IMR-90 (cell line): Measurements from ENCODE around the gene CCND1. TPM values are rescaled to one million over a fixed set of nuclear protein-coding genes. Genes with fewer than 3 reads are reported as not detected.

Experiments used
- ATAC-seq: fragments of 200-7000 bp; cut with Tn5 transposase; 2 replicates; pipeline ENCODE4 v1.9.1; 2020; ENCODE audit warnings: low read depth, mild to moderate bottlenecking, moderate library complexity
- BruUV-seq: library from RNA; stranded (reverse); fragments of 400-500 nt; replicated peaks from 2 replicates; lab custom pipeline; 2021; lab: Mats Ljungman, UMichigan
- CTCF ChIA-PET: fragments of 300-600 bp; formaldehyde crosslinking; extraction: SDS; loops from one replicate; lab custom pipeline; 2021; ENCODE audit warnings: antibody characterized with exemption; lab: Yijun Ruan, JAX
- POLR2A ChIA-PET: fragments of 300-600 bp; sonication (Branson Sonifier 250); formaldehyde crosslinking; loops from one replicate; lab custom pipeline; 2022; ENCODE audit warnings: antibody characterized with exemption; ENCODE audit not compliant: unreplicated experiment; lab: Charles Lee
- DNase-seq: peaks from one replicate; pipeline ENCODE4 v3.0.0; 2013
- H2AFZ ChIP-seq: replicated peaks from 2 replicates; pipeline ENCODE3; 2013; ENCODE audit warnings: low read length, mild to moderate bottlenecking; ENCODE audit not compliant: poor library complexity
- H2AK5ac ChIP-seq: 2 replicates; pipeline ENCODE4 v1.6.1; 2013; ENCODE audit warnings: low read depth, low read length, inconsistent platforms
- H2AK9ac ChIP-seq: replicated peaks from 2 replicates; pipeline ENCODE3; 2013; ENCODE audit warnings: mild to moderate bottlenecking, low read depth, low read length, moderate library complexity; ENCODE audit not compliant: poor library complexity
- H2BK120ac ChIP-seq: 2 replicates; pipeline ENCODE4 v1.6.1; 2013; ENCODE audit warnings: low read depth, low read length, inconsistent platforms
- H2BK15ac ChIP-seq: 3 replicates; pipeline ENCODE4 v1.6.1; 2013; ENCODE audit warnings: low read depth, low read length, inconsistent platforms
- H2BK20ac ChIP-seq: 2 replicates; pipeline ENCODE4 v1.6.1; 2013; ENCODE audit warnings: low read depth, mild to moderate bottlenecking, inconsistent platforms, low read length, moderate library complexity
- H2BK5ac ChIP-seq: 2 replicates; pipeline ENCODE4 v1.6.1; 2013; ENCODE audit warnings: mild to moderate bottlenecking, low read depth, low read length, inconsistent platforms; ENCODE audit not compliant: poor library complexity, severe bottlenecking
- H3K14ac ChIP-seq: replicated peaks from 2 replicates; pipeline ENCODE4 v1.6.1; 2013; ENCODE audit warnings: low read depth, low read length, inconsistent platforms
- H3K18ac ChIP-seq: 2 replicates; pipeline ENCODE4 v1.6.1; 2013; ENCODE audit warnings: low read depth, low read length, control low read depth
- H3K23ac ChIP-seq: 2 replicates; pipeline ENCODE4 v1.6.1; 2013; ENCODE audit warnings: low read depth, low read length, inconsistent platforms
- H3K27ac ChIP-seq: 2 replicates; pipeline ENCODE4 v1.5.1; 2013; ENCODE audit warnings: mild to moderate bottlenecking, control low read depth, low read length; ENCODE audit not compliant: insufficient read depth
- H3K27me3 ChIP-seq: 2 replicates; pipeline ENCODE4 v1.6.1; 2013; ENCODE audit warnings: low read length; ENCODE audit not compliant: control insufficient read depth, insufficient read depth
- H3K36me3 ChIP-seq: 2 replicates; pipeline ENCODE4 v1.6.1; 2013; ENCODE audit warnings: low read length, mixed read lengths; ENCODE audit not compliant: control insufficient read depth, insufficient read depth
- H3K4ac ChIP-seq: 2 replicates; pipeline ENCODE4 v1.6.1; 2013; ENCODE audit warnings: low read depth, low read length, inconsistent platforms
- H3K4me1 ChIP-seq: 2 replicates; pipeline ENCODE4 v1.6.1; 2013; ENCODE audit warnings: low read length, mixed read lengths; ENCODE audit not compliant: control insufficient read depth, insufficient read depth
- H3K4me2 ChIP-seq: 2 replicates; pipeline ENCODE4 v1.6.1; 2013; ENCODE audit warnings: low read depth, mild to moderate bottlenecking, control low read depth, low read length, moderate library complexity
- H3K4me3 ChIP-seq: 2 replicates; pipeline ENCODE4 v1.5.1; 2013; ENCODE audit warnings: low read depth, mild to moderate bottlenecking, control low read depth, low read length, moderate library complexity; ENCODE audit not compliant: insufficient read depth
- H3K56ac ChIP-seq: 2 replicates; pipeline ENCODE4 v1.6.1; 2013; ENCODE audit warnings: low read length, inconsistent platforms; ENCODE audit not compliant: insufficient read depth; ENCODE audit errors: extremely low read depth
- H3K79me1 ChIP-seq, 2 experiments: 2 replicates each; pipeline ENCODE4 v1.6.1; 2013; ENCODE audit warnings: low read length in 2 of 2, inconsistent platforms in 1 of 2, low read depth in 1 of 2
- H3K9ac ChIP-seq: 2 replicates; pipeline ENCODE4 v1.6.1; 2013; ENCODE audit warnings: low read depth, low read length, control low read depth
- H3K9me1 ChIP-seq: 2 replicates; pipeline ENCODE4 v1.6.1; 2013; ENCODE audit warnings: low read length, inconsistent platforms; ENCODE audit not compliant: insufficient read depth
- H3K9me3 ChIP-seq: 2 replicates; pipeline ENCODE4 v1.6.1; 2013; ENCODE audit warnings: low read length; ENCODE audit not compliant: control insufficient read depth, insufficient read depth
- H4K20me1 ChIP-seq: 2 replicates; pipeline ENCODE4 v1.6.1; 2013; ENCODE audit warnings: low read length, inconsistent platforms; ENCODE audit not compliant: insufficient read depth
- H4K5ac ChIP-seq: 2 replicates; pipeline ENCODE4 v1.6.1; 2013; ENCODE audit warnings: mild to moderate bottlenecking, low read depth, low read length, control low read depth
- H4K8ac ChIP-seq, 2 experiments: 2 replicates each; pipeline ENCODE4 v1.6.1; 2013; ENCODE audit warnings: low read depth in 2 of 2, low read length in 2 of 2, control low read depth in 1 of 2, inconsistent platforms in 1 of 2
- H4K91ac ChIP-seq: 2 replicates; pipeline ENCODE4 v1.6.1; 2013; ENCODE audit warnings: low read depth, low read length, inconsistent platforms; ENCODE audit not compliant: insufficient read depth
- BHLHE40 ChIP-seq: fragments of 150-350 bp; IDR thresholded peaks from 2 replicates; pipeline ENCODE4 v1.6.1; 2016; ENCODE audit warnings: mild to moderate bottlenecking, low read depth, low read length
- CEBPB ChIP-seq: IDR thresholded peaks from 2 replicates; pipeline ENCODE4 v1.6.1; 2012; ENCODE audit warnings: low read depth, low read length, improper control_type of control experiment
- CHD1 ChIP-seq: IDR thresholded peaks from 2 replicates; pipeline ENCODE4 v1.6.1; 2012; ENCODE audit warnings: low read depth, low read length, improper control_type of control experiment
- CTCF ChIP-seq: conservative IDR thresholded peaks from 2 replicates; pipeline ENCODE4 v1.5.1; 2012; ENCODE audit warnings: mild to moderate bottlenecking, low read depth, low read length, improper control_type of control experiment
- ELK1 ChIP-seq: fragments of 150-350 bp; IDR thresholded peaks from 2 replicates; pipeline ENCODE4 v1.6.1; 2016; ENCODE audit warnings: low read depth, mild to moderate bottlenecking, low read length, moderate library complexity, borderline replicate concordance
- MAFK ChIP-seq: IDR thresholded peaks from 2 replicates; pipeline ENCODE4 v1.6.1; 2012; ENCODE audit warnings: low read depth, low read length, improper control_type of control experiment
- MAZ ChIP-seq: IDR thresholded peaks from 2 replicates; pipeline ENCODE4 v1.6.1; 2012; ENCODE audit warnings: low read depth, mild to moderate bottlenecking, low read length, improper control_type of control experiment, moderate library complexity, borderline replicate concordance
- MXI1 ChIP-seq: IDR thresholded peaks from 2 replicates; pipeline ENCODE4 v1.6.1; 2012; ENCODE audit warnings: low read depth, mild to moderate bottlenecking, low read length, moderate library complexity, borderline replicate concordance
- NFE2L2 ChIP-seq: fragments of 150-350 bp; IDR thresholded peaks from 2 replicates; pipeline ENCODE4 v1.6.1; 2016; ENCODE audit warnings: low read depth, mild to moderate bottlenecking, low read length
- POLR2A ChIP-seq: IDR thresholded peaks from 2 replicates; pipeline ENCODE4 v1.6.1; 2012; ENCODE audit warnings: mild to moderate bottlenecking, low read depth, low read length
- RCOR1 ChIP-seq: IDR thresholded peaks from 2 replicates; pipeline ENCODE4 v1.6.1; 2012; ENCODE audit warnings: mild to moderate bottlenecking, low read length, improper control_type of control experiment; ENCODE audit not compliant: insufficient replicate concordance
- RFX5 ChIP-seq: IDR thresholded peaks from 2 replicates; pipeline ENCODE4 v1.8.0; 2012; ENCODE audit warnings: low read depth, mild to moderate bottlenecking, low read length, moderate library complexity
- SMC3 ChIP-seq: fragments of 150-350 bp; IDR thresholded peaks from 2 replicates; pipeline ENCODE4 v1.6.1; 2016; ENCODE audit warnings: low read depth, mild to moderate bottlenecking, antibody characterized with exemption, low read length, moderate library complexity
- USF2 ChIP-seq: fragments of 150-350 bp; IDR thresholded peaks from 2 replicates; pipeline ENCODE4 v1.6.1; 2017; ENCODE audit warnings: mild to moderate bottlenecking, antibody characterized with exemption, low read length, low read depth
- WGBS, 2 experiments: methylation state at CpG; one replicate each; pipeline versions ENCODE4 v1.1.5 to v1.1.7; 2013; ENCODE audit warnings: missing lambda C conversion rate in 2 of 2; ENCODE audit not compliant: insufficient read length in 1 of 2; ENCODE audit errors: extremely low coverage in 2 of 2; 5-methylcytosine and 5-hydroxymethylcytosine counted together
- dilution Hi-C: fragments of 300-500 bp; cut with HindIII; formaldehyde crosslinking; loops from one replicate; pipeline ENCODE4 v1.14.3; 2018; ENCODE audit warnings: low sequenced_read_pairs; ENCODE audit not compliant: unreplicated experiment
- in situ Hi-C: fragments of 300-500 bp; cut with MboI; formaldehyde crosslinking; loops from 3 replicates; pipeline ENCODE4 v1.14.3; 2019; ENCODE audit warnings: low sequenced_read_pairs, inconsistent platforms, mixed read lengths
- intact Hi-C: fragments of 100-400 bp; cut with micrococcal nuclease; formaldehyde crosslinking; loops from 2 replicates; pipeline ENCODE4 v1.10.0; 2022
- polyA plus RNA-seq, 3 experiments: library from polyadenylated mRNA; depleted of rRNA; stranded (reverse); fragments of >200 nt; gene quantifications; 2 replicates each; pipeline ENCODE4 v1.2.3, GENCODE V29; 2012; ENCODE audit warnings: low replicate concordance in 1 of 3
- total RNA-seq: library from RNA; depleted of rRNA; stranded (reverse); fragments of >200 nt; gene quantifications from 2 replicates; pipeline ENCODE4 v1.2.3, GENCODE V29; 2012

Gene CCND1
- total and polyA plus RNA-seq, 2 of the 4 experiments (the other 2 are of a cell fraction): 481 to 748 TPM

- no peak overlapping the region for H3K4ac ChIP-seq
- peaks cover 6% of the 10 kb centered on the region; the same call in 1 of the 2 replicates for H3K4me1 ChIP-seq
- H3K36me3 ChIP-seq: peaks cover 77% of the 10 kb centered on the region
- H4K5ac ChIP-seq: no peak overlapping the region
- WGBS, 2 experiments: 100% methylated on average over 2 of the region's 23 CpGs; no CpG with 5 or more reads in 1 of the 2 experiments
- dilution Hi-C loops: no loop called here
- intact Hi-C loops: no loop called here
- CTCF ChIA-PET: no interaction called here
- no peak overlapping the region for H3K14ac ChIP-seq
- peaks cover 17 to 66% of the 10 kb centered on the region in 2 experiments for H3K79me1 ChIP-seq
- POLR2A ChIA-PET: no interaction called here
- no peak overlapping the region for H2BK20ac ChIP-seq
- H3K9me3 ChIP-seq: no peaks in the 10 kb centered on the region
- no peak overlapping the region for H3K56ac ChIP-seq
- in situ Hi-C loops: loop anchor here (25.0 kb wide), 2 partner anchors 714 to 1039 kb away; no protein-coding TSS in a partner anchor
- H3K23ac ChIP-seq: no peak overlapping the region
- ATAC-seq: no peak
- TF ChIP-seq CHD1 (no peak), NFE2L2 (no peak), CTCF (no peak), RFX5 (no peak), ELK1 (no peak), SMC3 (no peak), RCOR1 (no peak), MAZ (no peak), BHLHE40 (no peak), POLR2A (no peak), CEBPB (no peak), USF2 (no peak), MAFK (no peak), MXI1 (no peak)
- no peak overlapping the region for H3K4me3 ChIP-seq
- no peak overlapping the region for H2BK15ac ChIP-seq
- H2BK5ac ChIP-seq: no peak overlapping the region
- no peak overlapping the region for H3K27ac ChIP-seq
- no peak overlapping the region for H3K4me2 ChIP-seq
- no peak overlapping the region for H3K9ac ChIP-seq
- peaks cover 99% of the 10 kb centered on the region for H4K20me1 ChIP-seq
- H4K8ac ChIP-seq: no peak overlapping the region
- no peak overlapping the region for H3K18ac ChIP-seq
- H3K9me1 ChIP-seq: no peaks in the 10 kb centered on the region
- no peak overlapping the region for H2AFZ ChIP-seq
- no peak overlapping the region for H2BK120ac ChIP-seq
- H4K91ac ChIP-seq: no peak overlapping the region
- H3K27me3 ChIP-seq: no peaks in the 10 kb centered on the region
- H2AK5ac ChIP-seq: no peak overlapping the region
- no peak overlapping the region for H2AK9ac ChIP-seq
- BruUV-seq: no TSS peak
- DNase-seq: no peak
Observed at GRCh38 chr11:69650832-69651344, 9.9 kb downstream of the CCND1 start.
